ENCODE measurements around the gene CPAMD8. TPM values are rescaled to one million over a fixed set of nuclear protein-coding genes. Genes with fewer than 3 reads are reported as not detected.
"Not testable (repeated sequence)": the region's sequence is repeated elsewhere in the genome, so short reads cannot be mapped to it uniquely, and the experiment has no call there.

Gene CPAMD8
- total and polyA plus RNA-seq, 5 donors from 2014 or later, result 0.03 to 2.3 (median 0.36) TPM; not detected in 1

GRCh38 chr19:17001603-17002183 is 24.9 kb downstream of the CPAMD8 start:
- Histone ChIP-seq H3K27me3 (ENCODE audit: control insufficient read depth, insufficient read depth, low read length) (no peaks in the 10 kb centered on the region), H3K9me3 (ENCODE audit: control insufficient read depth in 2 of 2, low read length in 2 of 2) (peaks cover 0 to 5% of the 10 kb centered on the region in 2 experiments), H3K4me1 (ENCODE audit: control insufficient read depth, insufficient read depth, low read length, poor library complexity, severe bottlenecking) (peaks cover 23% of the 10 kb centered on the region), H3K36me3 (ENCODE audit: control insufficient read depth, insufficient read depth, low read length) (no peaks in the 10 kb centered on the region), H3K27ac (ENCODE audit: insufficient read depth, low read length, poor library complexity, severe bottlenecking) (peak overlapping the region; percentile 72), H3K4me3 (ENCODE audit: low read depth, low read length) (peak overlapping the region; percentile 10)
- H3K27me3 Mint-ChIP-seq, result peaks cover 3% of the 10 kb centered on the region
- no peaks in the 10 kb centered on the region for H3K36me3 Mint-ChIP-seq
- peaks cover 0 to 6% (median 2%) of the 10 kb centered on the region in 7 donors for H3K9me3 Mint-ChIP-seq
- peak; percentile 97 for ATAC-seq (ENCODE audit: low read depth in 2 of 2)
- H3K27ac Mint-ChIP-seq, result peak overlapping the region; percentile 66 to 97 (median 84)
- H3K4me3 Mint-ChIP-seq, result peak overlapping the region; percentile 62 to 87 (median 69)
- peak; percentile 75 to 94 (median 84) for DNase-seq
- H3K4me1 Mint-ChIP-seq, result peaks cover 0 to 31% (median 18%) of the 10 kb centered on the region in 4 donors

- H3K27ac Mint-ChIP-seq, result peak overlapping the region in 1 of 3 donors; percentile 32
- peaks cover 2% of the 10 kb centered on the region for H3K36me3 Mint-ChIP-seq
- Histone ChIP-seq H3K4me3 (ENCODE audit: low read depth, low read length) (no peak overlapping the region), H3K27ac (ENCODE audit: insufficient read depth, low read length, poor library complexity, severe bottlenecking) (no peak overlapping the region), H3K36me3 (ENCODE audit: control insufficient read depth, insufficient read depth, low read length) (no peaks in the 10 kb centered on the region), H3K9me3 (ENCODE audit: control insufficient read depth in 2 of 2, low read length in 2 of 2) (peaks cover 0 to 5% of the 10 kb centered on the region in 2 experiments), H3K4me1 (ENCODE audit: control insufficient read depth, insufficient read depth, low read length, poor library complexity, severe bottlenecking) (peaks cover 23% of the 10 kb centered on the region), H3K27me3 (ENCODE audit: control insufficient read depth, insufficient read depth, low read length) (no peaks in the 10 kb centered on the region)
- no peak for DNase-seq
- ATAC-seq (ENCODE audit: low read depth in 2 of 2), result no peak
- H3K4me1 Mint-ChIP-seq, result peaks cover 0 to 31% (median 18%) of the 10 kb centered on the region in 4 donors
- H3K27me3 Mint-ChIP-seq, result peaks cover 8% of the 10 kb centered on the region
- H3K4me3 Mint-ChIP-seq, result peak overlapping the region in 2 of 4 donors; percentile 6 to 42
- H3K9me3 Mint-ChIP-seq, result peaks cover 0 to 8% (median 4%) of the 10 kb centered on the region in 7 donors
Measured at GRCh38 chr19:16998635-16999194, 27.9 kb downstream of the CPAMD8 start.

GRCh38 chr19:16996838-16997490 is 29.6 kb downstream of the CPAMD8 start:
- not testable (repeated sequence) for H3K4me3 ChIP-seq (ENCODE audit: low read depth, low read length); H3K27ac ChIP-seq (ENCODE audit: insufficient read depth, low read length, poor library complexity, severe bottlenecking); H3K9me3 ChIP-seq (ENCODE audit: control insufficient read depth in 2 of 2, low read length in 2 of 2); H3K27me3 Mint-ChIP-seq; H3K27ac Mint-ChIP-seq; H3K36me3 ChIP-seq (ENCODE audit: control insufficient read depth, insufficient read depth, low read length); H3K4me3 Mint-ChIP-seq; H3K36me3 Mint-ChIP-seq; H3K27me3 ChIP-seq (ENCODE audit: control insufficient read depth, insufficient read depth, low read length); H3K9me3 Mint-ChIP-seq; DNase-seq; ATAC-seq (ENCODE audit: low read depth in 2 of 2)
- peaks cover 0 to 18% (median 10%) of the 10 kb centered on the region in 4 donors for H3K4me1 Mint-ChIP-seq
- H3K4me1 ChIP-seq (ENCODE audit: control insufficient read depth, insufficient read depth, low read length, poor library complexity, severe bottlenecking), result peaks cover 17% of the 10 kb centered on the region

GRCh38 chr19:16988661-16989060 is 37.9 kb downstream of the CPAMD8 start:
- H3K9me3 Mint-ChIP-seq, result peaks cover 0 to 13% (median 2%) of the 10 kb centered on the region in 7 donors
- no peaks in the 10 kb centered on the region for H3K36me3 ChIP-seq (ENCODE audit: control insufficient read depth, insufficient read depth, low read length)
- no peaks in the 10 kb centered on the region for H3K4me1 ChIP-seq (ENCODE audit: control insufficient read depth, insufficient read depth, low read length, poor library complexity, severe bottlenecking)
- peaks cover 3% of the 10 kb centered on the region for H3K27me3 ChIP-seq (ENCODE audit: control insufficient read depth, insufficient read depth, low read length)
- no peak for DNase-seq
- H3K4me1 Mint-ChIP-seq, result no peaks in the 10 kb centered on the region
- H3K27me3 Mint-ChIP-seq, result no peaks in the 10 kb centered on the region
- no peak overlapping the region for H3K4me3 Mint-ChIP-seq
- no peak overlapping the region for H3K27ac ChIP-seq (ENCODE audit: insufficient read depth, low read length, poor library complexity, severe bottlenecking)
- no peak overlapping the region for H3K27ac Mint-ChIP-seq
- H3K4me3 ChIP-seq (ENCODE audit: low read depth, low read length), result no peak overlapping the region
- peaks cover 0 to 3% of the 10 kb centered on the region in 2 experiments for H3K9me3 ChIP-seq (ENCODE audit: control insufficient read depth in 2 of 2, low read length in 2 of 2)
- H3K36me3 Mint-ChIP-seq, result peaks cover 4% of the 10 kb centered on the region
- no peak for ATAC-seq (ENCODE audit: low read depth in 2 of 2)

GRCh38 chr19:16985403-16985802 is 41.2 kb downstream of the CPAMD8 start:
- Mint-ChIP-seq H3K27me3 (no peaks in the 10 kb centered on the region), H3K27ac (no peak overlapping the region), H3K36me3 (peaks cover 4% of the 10 kb centered on the region), H3K4me3 (no peak overlapping the region), H3K9me3 (peaks cover 0 to 12% (median 2%) of the 10 kb centered on the region in 7 donors), H3K4me1 (no peaks in the 10 kb centered on the region)
- H3K9me3 ChIP-seq (ENCODE audit: control insufficient read depth in 2 of 2, low read length in 2 of 2), result peaks cover 0 to 3% of the 10 kb centered on the region in 2 experiments
- H3K27me3 ChIP-seq (ENCODE audit: control insufficient read depth, insufficient read depth, low read length), result peaks cover 3% of the 10 kb centered on the region
- ATAC-seq (ENCODE audit: low read depth in 2 of 2), result no peak
- DNase-seq, result no peak
- H3K36me3 ChIP-seq (ENCODE audit: control insufficient read depth, insufficient read depth, low read length), result no peaks in the 10 kb centered on the region
- no peak overlapping the region for H3K4me3 ChIP-seq (ENCODE audit: low read depth, low read length)
- H3K4me1 ChIP-seq (ENCODE audit: control insufficient read depth, insufficient read depth, low read length, poor library complexity, severe bottlenecking), result no peaks in the 10 kb centered on the region
- no peak overlapping the region for H3K27ac ChIP-seq (ENCODE audit: insufficient read depth, low read length, poor library complexity, severe bottlenecking)

GRCh38 chr19:16982586-16982985 is 44.0 kb downstream of the CPAMD8 start:
- H3K4me3 ChIP-seq (ENCODE audit: low read depth, low read length); H3K36me3 ChIP-seq (ENCODE audit: control insufficient read depth, insufficient read depth, low read length); H3K36me3 Mint-ChIP-seq: not testable (repeated sequence)

GRCh38 chr19:16978839-16979802 is 47.5 kb downstream of the CPAMD8 start:
- no peaks in the 10 kb centered on the region for H3K27me3 ChIP-seq (ENCODE audit: control insufficient read depth, insufficient read depth, low read length)
- DNase-seq (no peak), ATAC-seq (ENCODE audit: low read depth in 2 of 2) (no peak)
- Mint-ChIP-seq H3K27ac (peak overlapping the region in 1 of 3 donors; percentile 86), H3K36me3 (no peaks in the 10 kb centered on the region), H3K4me1 (no peaks in the 10 kb centered on the region), H3K27me3 (peaks cover 6% of the 10 kb centered on the region), H3K4me3 (no peak overlapping the region), H3K9me3 (peaks cover 3 to 18% (median 6%) of the 10 kb centered on the region in 7 donors)
- H3K9me3 ChIP-seq (ENCODE audit: control insufficient read depth in 2 of 2, low read length in 2 of 2), result peaks cover 0 to 3% of the 10 kb centered on the region in 2 experiments
- H3K27ac ChIP-seq (ENCODE audit: insufficient read depth, low read length, poor library complexity, severe bottlenecking), result no peak overlapping the region
- H3K4me1 ChIP-seq (ENCODE audit: control insufficient read depth, insufficient read depth, low read length, poor library complexity, severe bottlenecking), result no peaks in the 10 kb centered on the region
- no peaks in the 10 kb centered on the region for H3K36me3 ChIP-seq (ENCODE audit: control insufficient read depth, insufficient read depth, low read length)
- H3K4me3 ChIP-seq (ENCODE audit: low read depth, low read length), result no peak overlapping the region

More at GRCh38 chr19:16982586-16982985, 44.0 kb downstream of the CPAMD8 start:
- not testable (repeated sequence) for H3K27ac Mint-ChIP-seq; H3K4me1 Mint-ChIP-seq; H3K27me3 Mint-ChIP-seq; H3K27me3 ChIP-seq (ENCODE audit: control insufficient read depth, insufficient read depth, low read length); DNase-seq; H3K4me3 Mint-ChIP-seq; ATAC-seq (ENCODE audit: low read depth in 2 of 2); H3K9me3 ChIP-seq (ENCODE audit: control insufficient read depth in 2 of 2, low read length in 2 of 2); H3K4me1 ChIP-seq (ENCODE audit: control insufficient read depth, insufficient read depth, low read length, poor library complexity, severe bottlenecking); H3K27ac ChIP-seq (ENCODE audit: insufficient read depth, low read length, poor library complexity, severe bottlenecking)
- H3K9me3 Mint-ChIP-seq, result peaks cover 2 to 22% (median 6%) of the 10 kb centered on the region in 7 donors
